DLD1 (cell line): Measurements from ENCODE around the gene ATRX.
"Not testable (repeated sequence)": the region's sequence is repeated elsewhere in the genome, so short reads cannot be mapped to it uniquely, and the experiment has no call there.

Experiments
- in situ Hi-C: cut with HindIII; loops from 2 replicates; pipeline ENCODE4 v1.10.0; 2017; ENCODE audit warnings: low sequenced_read_pairs

Gene ATRX

GRCh38 chrX:77500164-77500563 is 285.9 kb downstream of the ATRX start:
- in situ Hi-C loops: not testable (repeated sequence)

DNA sequence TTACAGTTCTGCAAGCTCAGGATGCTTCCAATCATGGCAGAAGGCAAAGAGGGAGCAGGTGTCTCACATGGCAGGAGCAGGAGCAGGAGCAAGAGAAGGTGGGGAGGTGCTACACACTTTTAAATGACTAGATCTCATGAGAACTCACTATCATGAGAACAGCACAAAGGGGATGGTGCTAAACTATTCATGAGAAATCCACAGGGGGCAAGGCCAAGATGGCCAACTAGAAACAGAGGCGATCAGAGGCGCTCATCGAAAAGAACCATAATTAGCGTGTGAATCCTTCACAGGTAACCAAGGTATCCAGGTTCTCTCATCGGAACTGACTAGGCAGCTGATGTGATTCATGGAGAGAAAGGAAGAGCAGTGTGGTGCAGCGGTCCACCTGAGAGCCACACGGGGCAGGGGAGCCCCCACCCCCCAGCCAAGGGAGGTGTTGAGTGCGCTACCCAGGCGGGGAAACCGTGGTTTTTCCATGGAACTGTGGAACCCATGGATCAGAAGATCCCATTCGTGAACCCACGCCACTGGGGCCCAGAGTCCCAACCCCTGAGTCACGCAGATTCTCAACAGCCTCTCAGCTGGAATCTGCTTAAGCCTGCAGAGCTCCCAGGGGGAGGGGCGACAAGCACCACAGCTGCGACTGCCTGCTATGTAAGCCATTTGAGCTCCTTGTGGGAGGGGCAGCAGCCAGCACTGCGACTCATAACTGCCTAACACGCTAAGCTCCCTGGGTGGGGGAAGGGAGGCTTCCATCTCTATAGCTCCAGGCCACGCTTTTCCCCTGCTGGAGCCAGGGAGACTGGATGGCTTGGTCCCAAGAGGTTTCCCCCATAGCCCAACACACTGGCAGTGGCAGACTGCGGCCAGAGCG is 292.1 kb downstream of the ATRX start:
- in situ Hi-C loops: no loop called here

DNA sequence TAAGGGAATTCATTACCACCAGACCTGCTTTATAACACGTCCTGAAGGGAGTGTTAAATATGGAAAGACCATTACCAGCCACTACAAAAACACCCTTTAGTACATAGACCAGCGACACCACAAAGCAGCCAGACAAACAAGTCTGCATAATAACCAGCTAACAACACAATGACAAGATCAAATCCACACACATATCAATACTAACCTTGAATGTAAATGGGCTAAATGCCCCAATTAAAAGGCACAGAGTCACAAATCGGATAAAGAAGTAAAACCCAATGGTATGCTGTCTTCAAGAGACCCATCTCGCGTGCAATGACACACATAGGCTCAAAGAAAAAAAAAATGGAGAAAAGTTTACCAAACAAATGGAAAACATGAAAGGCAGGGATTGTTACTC is 302.0 kb downstream of the ATRX start:
- in situ Hi-C loops: no loop called here

GRCh38 chrX:77455437-77455836 is 330.6 kb downstream of the ATRX start:
- in situ Hi-C loops: no loop called here
